HUDEP-2 (cell line): Measurements from ENCODE around the gene BMP2K.
A peak's percentile ranks its signal among the peaks of the same experiment; 100 is the strongest.

Source experiments
- DNase-seq, 76 experiments: peaks; one replicate each; lab custom pipeline; 2025; ENCODE audit not compliant: unreplicated experiment in 76 of 76; lab: John Stamatoyannopoulos, UW

BMP2K gene

DNA sequence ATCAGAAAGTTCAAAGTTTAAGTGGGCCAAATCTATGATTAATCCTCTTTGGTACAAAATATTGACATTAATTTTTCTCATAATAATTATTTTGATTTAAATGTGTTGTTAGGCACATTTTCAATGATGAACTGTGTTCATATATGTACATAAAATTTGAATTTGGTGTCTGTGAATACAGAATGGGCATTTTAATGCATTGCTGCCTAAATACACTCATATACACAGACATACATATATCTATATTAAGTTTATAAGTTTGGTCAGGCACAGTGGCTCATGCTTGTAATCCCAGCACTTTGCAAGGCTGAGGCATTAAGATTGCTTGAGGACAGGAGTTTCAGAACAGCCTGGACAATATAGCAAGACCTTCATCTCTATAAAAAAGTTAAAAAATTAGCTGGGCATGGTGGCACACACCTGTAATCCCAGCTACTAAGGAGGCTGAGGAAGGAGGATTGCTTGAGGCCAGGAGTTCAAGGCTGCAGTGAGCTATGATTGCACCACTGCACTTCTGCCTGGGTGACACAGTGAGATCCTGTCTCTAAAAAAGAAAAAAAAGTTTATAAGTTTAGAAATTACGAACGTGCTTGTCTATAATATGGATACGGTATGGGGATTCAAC is 12.3 kb upstream of the BMP2K start:
- DNase-seq: peak in 12 of 76 experiments; percentile 10 to 54 (median 23)

DNA sequence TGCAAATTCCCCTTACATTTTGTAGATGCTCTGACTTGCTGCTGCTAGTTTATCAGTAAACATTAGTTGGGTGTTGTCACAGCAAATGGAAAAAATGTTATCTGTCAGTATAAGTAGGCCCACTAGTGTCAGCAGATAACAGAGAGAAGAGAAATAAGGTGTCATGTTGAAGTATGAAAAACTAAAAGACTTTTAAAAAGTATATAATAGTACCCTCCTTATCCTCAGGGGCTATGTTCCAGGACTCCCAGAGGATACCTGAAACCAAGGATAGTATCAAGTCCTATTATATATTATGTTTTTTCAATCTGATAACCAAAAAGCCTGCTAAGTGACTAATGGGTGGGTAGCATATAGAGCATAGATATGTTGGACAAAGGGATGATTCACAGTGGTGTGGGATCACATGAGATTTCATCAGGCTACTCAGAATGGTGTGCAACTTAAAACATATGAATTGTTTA is 11.6 kb upstream of the BMP2K start:
- DNase-seq: peak in 47 of 76 experiments; percentile 2 to 94 (median 73)

GRCh38 chr4:78765432-78766006 is 10.6 kb upstream of the BMP2K start:
- peak in 2 of 76 experiments; percentile 32 to 36 for DNase-seq

DNA sequence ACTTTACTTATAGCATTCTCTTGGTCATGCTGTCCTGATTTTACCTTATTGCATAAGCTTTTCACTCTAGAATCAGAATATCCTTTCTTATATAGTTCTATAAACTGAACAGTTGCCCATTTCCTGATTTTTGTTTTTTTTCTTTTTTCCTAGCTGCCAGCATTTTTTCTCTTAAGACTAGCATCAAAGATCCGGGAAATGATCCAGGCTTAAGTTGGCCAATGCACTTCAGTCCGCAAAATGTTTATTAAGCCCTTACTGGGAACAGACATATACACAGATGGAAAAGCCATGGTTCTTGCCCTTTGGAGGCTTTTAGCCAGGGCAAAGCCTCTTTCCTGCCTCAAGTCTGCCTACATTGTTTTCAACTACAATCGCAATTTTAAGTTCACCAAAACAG is 10.1 kb upstream of the BMP2K start:
- DNase-seq: no peak

DNA sequence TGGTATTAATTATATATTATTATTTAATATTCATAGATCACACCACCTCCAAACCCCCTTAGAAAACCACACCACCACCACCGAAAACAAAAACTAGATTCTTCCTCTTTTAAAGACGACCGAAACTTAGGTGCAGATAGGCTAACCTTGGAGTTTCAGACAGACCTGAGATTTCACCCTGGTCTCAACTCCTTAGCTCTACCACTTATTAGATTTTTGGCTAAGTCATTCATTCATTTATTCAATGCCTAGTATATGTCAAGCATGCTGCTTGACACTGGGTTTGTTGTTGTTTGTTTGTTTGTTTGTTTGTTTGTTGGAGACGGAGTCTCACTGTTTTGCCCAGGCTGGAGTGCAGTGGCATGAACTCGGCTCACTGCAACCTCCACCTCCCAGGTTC is 9.5 kb upstream of the BMP2K start:
- no peak for DNase-seq

- no peak for DNase-seq
Observed at GRCh38 chr4:78767350-78767749, 8.8 kb upstream of the BMP2K start.

GRCh38 chr4:78768452-78769180 is 7.5 kb upstream of the BMP2K start:
- DNase-seq: peak in 11 of 76 experiments; percentile 12 to 49 (median 30)

- DNase-seq: peak in 2 of 76 experiments; percentile 4 to 26
Observed at GRCh38 chr4:78770091-78770642, 6.0 kb upstream of the BMP2K start.

GRCh38 chr4:78772526-78773091 is 3.5 kb upstream of the BMP2K start:
- DNase-seq: peak in 16 of 76 experiments; percentile 4 to 44 (median 22)

- DNase-seq: peak in 4 of 76 experiments; percentile 2 to 45 (median 26)
Observed at GRCh38 chr4:78774417-78774816, 1.7 kb upstream of the BMP2K start.

DNA sequence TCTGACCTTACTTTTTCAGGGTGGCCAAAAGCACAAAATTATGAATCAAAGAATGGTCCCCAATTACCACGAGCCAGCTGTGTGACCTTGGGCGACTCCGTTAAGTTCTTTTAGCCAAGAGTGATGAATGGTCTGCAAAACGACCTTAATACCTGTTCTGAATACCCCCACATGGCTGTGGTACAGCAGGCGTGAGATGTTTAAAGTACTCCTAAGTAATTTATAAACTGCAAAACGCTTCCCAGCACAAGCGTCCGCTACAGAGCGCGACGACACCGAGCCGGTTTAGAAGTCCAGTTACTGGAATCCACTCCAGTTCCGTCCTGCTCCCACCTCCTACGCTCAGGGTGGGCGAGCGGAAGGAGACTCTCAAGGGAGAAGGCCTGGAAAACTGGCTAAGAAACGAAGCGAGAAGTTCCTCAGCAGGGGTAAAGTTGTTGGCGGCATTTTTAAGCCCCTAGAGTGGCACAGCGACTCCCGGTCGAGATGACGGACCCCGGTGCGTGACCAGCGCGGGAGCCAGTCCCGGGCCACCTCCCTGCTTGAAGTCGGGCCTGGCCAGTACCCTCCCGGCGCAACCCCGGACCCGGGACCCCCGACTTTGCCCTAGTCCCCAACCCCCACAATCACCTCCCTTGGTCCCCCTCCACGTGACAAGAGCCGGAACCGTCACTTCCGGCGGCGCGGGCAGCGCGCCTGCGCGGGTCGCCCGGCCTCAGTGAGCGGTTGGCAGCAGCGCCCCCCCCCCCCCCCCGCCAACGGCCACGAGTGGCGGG is 659 bp upstream of the BMP2K start:
- peak in 72 of 76 experiments; percentile 2 to 92 (median 77) for DNase-seq

- peak in 68 of 76 experiments; percentile 1 to 67 (median 38) for DNase-seq
Observed at GRCh38 chr4:78776729-78777575, 802 bp downstream of the BMP2K start.

DNA sequence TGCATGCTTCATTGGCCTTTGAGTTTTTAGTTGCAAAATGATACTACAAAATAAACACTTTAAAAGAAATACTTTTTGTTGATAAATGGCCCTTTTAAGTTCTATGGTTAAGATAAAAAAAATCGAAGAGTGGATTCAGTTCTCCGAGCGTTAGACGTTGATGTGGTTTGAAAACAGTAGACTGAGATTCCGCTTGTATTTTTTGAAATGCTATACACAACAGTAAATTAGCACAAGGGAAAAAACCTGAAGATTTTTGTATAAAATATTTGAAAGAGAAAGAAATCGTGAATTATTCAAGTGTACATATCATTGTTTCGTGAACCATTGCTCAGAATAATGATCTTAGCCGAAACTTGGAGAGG is 1.4 kb downstream of the BMP2K start:
- peak in 3 of 76 experiments; percentile 10 to 42 (median 11) for DNase-seq

- no peak for DNase-seq
Observed at GRCh38 chr4:78778530-78778929, 2.4 kb downstream of the BMP2K start.

GRCh38 chr4:78779280-78779679 is 3.1 kb downstream of the BMP2K start:
- peak in 9 of 76 experiments; percentile 1 to 42 (median 20) for DNase-seq

DNA sequence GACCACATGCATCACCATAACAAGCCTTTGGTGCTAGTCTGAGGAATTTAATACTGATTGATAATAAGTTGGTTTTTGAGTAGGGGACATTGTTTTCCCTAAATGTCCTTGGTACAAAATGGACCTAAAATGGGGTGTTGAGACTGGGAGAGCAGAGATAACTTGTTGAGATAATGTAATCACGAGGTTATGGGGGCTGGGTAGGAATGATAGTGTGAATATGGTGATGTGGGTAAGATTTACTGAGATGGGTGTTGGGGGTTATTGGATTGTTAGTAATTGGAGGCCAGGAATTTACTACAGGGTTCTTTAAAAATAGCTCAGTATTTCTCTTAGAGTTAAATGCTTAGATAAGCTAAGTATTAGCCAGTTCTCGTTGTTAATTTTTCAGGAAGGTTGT is 3.9 kb downstream of the BMP2K start:
- peak in 20 of 76 experiments; percentile 3 to 61 (median 20) for DNase-seq

GRCh38 chr4:78781139-78781538 is 5.0 kb downstream of the BMP2K start:
- no peak for DNase-seq

DNA sequence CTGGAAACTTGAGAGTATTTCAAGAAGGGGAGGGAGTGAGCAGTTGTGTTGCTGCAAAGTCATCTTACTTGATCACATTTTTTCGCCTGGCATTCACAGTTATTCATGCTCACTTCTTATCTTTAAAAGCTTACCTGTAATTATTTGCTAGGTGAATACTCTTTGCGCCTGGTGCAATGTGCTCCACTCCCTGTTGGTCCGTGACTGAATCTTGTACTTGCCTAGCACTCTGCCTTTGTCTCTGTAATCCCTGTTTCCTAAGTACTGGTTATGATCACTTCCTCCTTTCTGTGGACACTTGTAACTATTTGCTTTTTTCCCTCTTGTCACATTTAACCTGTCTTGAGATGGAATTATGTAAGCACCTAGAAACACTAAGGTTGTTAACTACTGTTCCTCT is 5.8 kb downstream of the BMP2K start:
- DNase-seq: no peak

- DNase-seq: peak in 1 of 76 experiments; percentile 1
Observed at GRCh38 chr4:78784236-78784865, 8.2 kb downstream of the BMP2K start.
